HTERT RPE-1 (cell line): ENCODE results near the gene OR2V1.
"Not testable (repeated sequence)": the region's sequence is repeated elsewhere in the genome, so short reads cannot be mapped to it uniquely, and the experiment has no call there.

Experiments
- in situ Hi-C: fragments of 300-500 bp; cut with MboI; formaldehyde crosslinking; loops from 4 replicates; pipeline ENCODE4 v1.14.3; 2020; ENCODE audit warnings: low sequenced_read_pairs

Gene OR2V1

DNA sequence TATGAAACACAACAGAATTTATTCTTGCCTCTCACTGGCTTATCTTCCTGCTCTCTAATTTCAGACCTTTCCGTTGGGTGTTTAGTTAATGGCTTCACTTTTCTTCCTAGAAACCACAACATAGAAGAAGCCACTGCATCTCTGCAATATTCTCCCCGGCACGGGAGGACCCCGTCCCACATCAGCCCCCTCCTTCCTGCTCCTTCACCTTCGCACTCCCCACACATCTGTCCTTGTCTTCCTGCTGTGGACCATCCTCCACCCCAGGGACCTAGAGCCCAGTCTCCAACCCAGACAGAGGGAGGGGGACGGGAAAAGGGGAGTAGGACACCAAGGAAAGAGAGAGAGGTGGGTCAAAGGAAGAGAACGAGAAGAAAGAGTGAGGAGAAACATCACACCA lies 1.4 kb downstream of the OR2V1 start:
- in situ Hi-C loops: no loop called here

DNA sequence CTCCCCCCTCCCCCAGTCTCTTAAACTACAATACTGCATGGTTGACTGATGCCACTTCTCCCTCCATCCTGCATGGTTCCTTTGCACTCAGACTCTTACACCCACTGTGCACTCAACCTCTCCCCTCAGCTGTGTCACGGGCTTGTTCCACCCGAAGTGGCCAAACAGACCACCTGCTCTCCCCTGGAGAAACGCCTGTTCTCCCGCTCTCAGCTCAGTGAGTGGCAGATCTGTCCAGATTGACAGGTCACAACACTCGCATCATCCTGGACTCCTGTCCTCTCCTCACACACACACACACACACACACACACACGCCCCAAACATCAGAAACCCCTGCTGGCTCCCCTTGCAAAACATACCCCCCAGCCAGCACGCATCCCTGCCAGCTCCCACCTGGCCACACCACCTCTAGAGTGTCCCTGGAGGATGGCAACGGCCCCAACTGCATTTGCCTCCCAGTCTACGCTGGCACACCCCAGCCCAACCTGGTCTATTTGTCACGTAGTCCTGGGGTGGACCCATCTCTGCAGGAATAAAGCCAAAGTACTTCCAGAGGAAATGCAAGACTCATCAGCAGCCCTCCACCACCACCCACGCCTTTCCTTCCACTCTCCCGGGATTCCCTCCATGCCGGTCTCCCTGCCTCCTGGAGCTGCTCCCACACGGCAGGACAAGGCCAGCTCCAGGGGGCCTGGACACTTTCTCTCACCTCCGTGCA lies 2.9 kb downstream of the OR2V1 start:
- in situ Hi-C loops: no loop called here

- in situ Hi-C loops: no loop called here
Observed at GRCh38 chr5:181127456-181127855, 3.5 kb downstream of the OR2V1 start.

DNA sequence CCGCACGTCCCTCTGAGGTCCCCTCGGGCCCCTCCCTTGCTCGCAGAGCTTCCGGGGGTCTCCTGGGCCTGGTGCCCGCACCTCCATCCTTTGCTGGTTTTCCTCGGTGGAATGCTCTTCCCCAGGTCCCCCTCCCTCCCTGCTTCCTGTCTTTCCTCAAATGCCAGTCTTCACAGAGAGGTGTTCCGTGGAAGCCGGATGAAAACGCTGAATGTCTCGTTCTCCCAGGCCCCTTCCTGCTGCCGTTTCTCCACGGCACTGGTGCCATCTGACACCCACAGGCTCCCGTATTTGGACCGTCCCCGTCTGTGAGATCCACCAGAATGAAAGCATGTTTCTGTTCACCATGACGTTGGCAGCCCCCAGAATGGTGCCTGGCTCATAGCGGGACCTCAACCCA lies 4.1 kb downstream of the OR2V1 start:
- in situ Hi-C loops: no loop called here

GRCh38 chr5:181124526-181124925 lies 6.4 kb downstream of the OR2V1 start:
- in situ Hi-C loops: no loop called here

GRCh38 chr5:181121675-181122561 lies 9.1 kb downstream of the OR2V1 start:
- in situ Hi-C loops: no loop called here

GRCh38 chr5:181120761-181121160 lies 10.2 kb downstream of the OR2V1 start:
- in situ Hi-C loops: no loop called here

DNA sequence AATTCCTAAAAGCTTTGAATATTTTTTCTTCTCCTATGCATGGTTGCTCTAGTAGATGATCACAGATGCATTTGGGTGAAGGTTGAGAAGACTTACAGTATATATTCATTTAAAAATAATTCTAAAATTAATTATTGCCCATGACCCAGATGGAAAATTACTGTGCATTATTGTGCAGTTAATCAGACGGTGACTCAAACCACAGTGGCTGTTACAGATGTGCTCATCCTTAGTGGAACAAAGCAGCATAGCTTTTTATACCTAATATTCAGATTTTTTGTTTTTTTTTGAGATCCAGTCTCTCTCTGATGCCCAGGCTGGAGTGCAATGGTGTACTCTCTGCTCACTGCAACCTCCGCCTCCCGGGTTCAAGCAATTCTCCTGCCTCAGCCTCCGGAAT lies 10.7 kb downstream of the OR2V1 start:
- in situ Hi-C loops: no loop called here

GRCh38 chr5:181119105-181119504 lies 11.9 kb downstream of the OR2V1 start:
- in situ Hi-C loops: no loop called here

DNA sequence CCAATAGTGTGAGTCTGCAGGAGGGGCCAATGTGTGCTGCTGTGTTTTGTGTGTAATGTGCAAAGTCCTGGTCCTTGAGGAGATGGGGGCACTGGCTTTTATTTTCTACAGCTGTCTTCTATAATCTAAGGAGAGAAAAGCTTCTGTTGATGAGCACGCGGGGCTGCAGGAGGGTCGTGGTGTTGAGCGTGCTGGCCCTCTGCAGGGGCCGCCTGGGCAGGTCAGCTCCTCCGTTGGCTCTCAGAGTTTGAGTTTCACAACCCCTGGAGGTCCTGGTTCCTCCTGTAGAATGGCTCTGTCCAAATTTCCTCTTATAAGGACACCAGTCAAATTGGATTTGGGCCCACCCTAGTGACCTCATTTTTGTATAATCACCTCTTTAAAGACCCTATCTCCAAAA lies 12.6 kb downstream of the OR2V1 start:
- in situ Hi-C loops: no loop called here

GRCh38 chr5:181114844-181115778 lies 15.9 kb downstream of the OR2V1 start:
- in situ Hi-C loops: no loop called here

DNA sequence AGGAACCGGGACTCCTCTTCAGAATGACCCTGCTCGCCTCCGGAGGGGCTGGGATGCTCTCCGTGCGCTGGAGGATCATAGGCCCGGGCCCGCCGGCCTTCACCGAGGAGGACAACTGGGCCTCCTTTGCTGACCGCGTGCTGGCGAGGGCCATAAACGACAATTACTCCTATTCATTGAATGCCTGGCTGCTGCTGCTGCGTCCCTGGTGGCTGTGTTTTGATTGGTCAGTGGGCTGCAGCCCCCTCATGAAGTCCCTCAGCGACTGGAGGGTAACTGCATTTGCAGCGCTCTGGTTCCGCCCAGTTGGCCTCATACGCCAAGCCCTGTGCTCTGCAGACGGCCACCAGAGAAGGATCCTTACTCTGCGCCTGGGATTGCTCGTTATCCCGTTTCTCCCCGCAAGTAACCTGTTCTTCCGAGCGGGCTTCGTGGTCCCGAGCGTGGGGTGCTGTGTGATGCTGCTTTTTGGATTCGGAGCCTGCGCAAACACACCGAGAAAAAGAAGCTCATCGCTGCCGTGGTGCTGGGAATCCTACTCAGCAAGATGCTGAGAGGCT lies 16.6 kb downstream of the OR2V1 start:
- in situ Hi-C loops: no loop called here

GRCh38 chr5:181113572-181113971 lies 17.4 kb downstream of the OR2V1 start:
- in situ Hi-C loops: not testable (repeated sequence)

DNA sequence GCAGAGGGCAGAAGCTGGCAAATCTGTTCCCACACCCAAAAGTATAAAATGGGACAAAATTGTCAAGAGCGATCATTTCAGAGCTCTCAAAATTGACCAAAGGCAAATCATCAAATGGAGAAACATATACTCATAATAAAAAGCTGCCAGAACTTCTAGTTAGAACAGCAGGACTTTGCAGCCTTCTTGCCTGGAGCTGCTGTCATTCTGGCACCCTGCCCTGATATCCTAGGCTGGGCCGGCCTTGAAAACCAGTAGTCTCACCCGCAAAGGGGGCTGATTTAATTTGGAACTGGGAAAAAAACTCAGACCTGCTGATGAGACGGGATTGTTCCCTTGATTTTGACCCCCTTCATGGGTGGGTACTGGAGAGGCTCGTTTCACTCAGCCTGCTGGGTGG lies 18.5 kb downstream of the OR2V1 start:
- in situ Hi-C loops: no loop called here

- in situ Hi-C loops: no loop called here
Observed at GRCh38 chr5:181111010-181111409, 20.0 kb downstream of the OR2V1 start.

- in situ Hi-C loops: no loop called here
Observed at GRCh38 chr5:181109489-181110013, 21.4 kb downstream of the OR2V1 start.

DNA sequence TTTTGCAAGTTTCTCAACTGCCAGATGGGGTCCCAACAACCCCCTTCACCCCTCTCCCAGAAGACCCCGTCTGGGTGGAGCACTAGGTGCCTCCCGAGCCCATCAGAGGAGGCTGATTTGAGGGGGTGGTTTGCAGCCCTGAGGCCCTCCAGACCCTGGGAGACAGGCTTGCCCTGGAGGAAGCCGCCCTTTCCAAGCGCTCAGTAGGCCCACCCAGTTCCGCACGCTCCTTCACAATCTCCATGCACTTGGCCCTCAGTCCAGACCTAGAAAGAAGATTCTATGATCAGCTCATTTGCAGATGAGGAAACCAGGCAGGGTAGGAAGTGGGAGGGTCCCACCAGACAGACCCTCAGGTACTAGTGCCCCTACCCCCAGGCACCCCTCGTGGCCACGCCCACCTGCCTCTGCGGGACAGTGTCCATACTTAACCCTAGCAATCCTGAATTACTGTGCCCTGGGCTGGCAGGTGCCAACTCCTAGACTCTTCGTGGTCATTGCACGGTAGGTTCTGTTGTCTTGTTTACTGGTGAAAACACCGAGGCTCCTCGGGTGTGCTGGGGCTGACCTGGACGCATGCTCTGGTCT lies 22.3 kb downstream of the OR2V1 start:
- in situ Hi-C loops: no loop called here

- in situ Hi-C loops: no loop called here
Observed at GRCh38 chr5:181107699-181108098, 23.3 kb downstream of the OR2V1 start.

- in situ Hi-C loops: no loop called here
Observed at GRCh38 chr5:181105391-181106025, 25.5 kb downstream of the OR2V1 start.
